ENCODE measurements around the gene SAMSN1. TPM values are rescaled to one million over a fixed set of nuclear protein-coding genes. Genes with fewer than 3 reads are reported as not detected.

SAMSN1 gene
- total RNA-seq, 1 experiment from 2014 or later = 2.8 TPM

DNA sequence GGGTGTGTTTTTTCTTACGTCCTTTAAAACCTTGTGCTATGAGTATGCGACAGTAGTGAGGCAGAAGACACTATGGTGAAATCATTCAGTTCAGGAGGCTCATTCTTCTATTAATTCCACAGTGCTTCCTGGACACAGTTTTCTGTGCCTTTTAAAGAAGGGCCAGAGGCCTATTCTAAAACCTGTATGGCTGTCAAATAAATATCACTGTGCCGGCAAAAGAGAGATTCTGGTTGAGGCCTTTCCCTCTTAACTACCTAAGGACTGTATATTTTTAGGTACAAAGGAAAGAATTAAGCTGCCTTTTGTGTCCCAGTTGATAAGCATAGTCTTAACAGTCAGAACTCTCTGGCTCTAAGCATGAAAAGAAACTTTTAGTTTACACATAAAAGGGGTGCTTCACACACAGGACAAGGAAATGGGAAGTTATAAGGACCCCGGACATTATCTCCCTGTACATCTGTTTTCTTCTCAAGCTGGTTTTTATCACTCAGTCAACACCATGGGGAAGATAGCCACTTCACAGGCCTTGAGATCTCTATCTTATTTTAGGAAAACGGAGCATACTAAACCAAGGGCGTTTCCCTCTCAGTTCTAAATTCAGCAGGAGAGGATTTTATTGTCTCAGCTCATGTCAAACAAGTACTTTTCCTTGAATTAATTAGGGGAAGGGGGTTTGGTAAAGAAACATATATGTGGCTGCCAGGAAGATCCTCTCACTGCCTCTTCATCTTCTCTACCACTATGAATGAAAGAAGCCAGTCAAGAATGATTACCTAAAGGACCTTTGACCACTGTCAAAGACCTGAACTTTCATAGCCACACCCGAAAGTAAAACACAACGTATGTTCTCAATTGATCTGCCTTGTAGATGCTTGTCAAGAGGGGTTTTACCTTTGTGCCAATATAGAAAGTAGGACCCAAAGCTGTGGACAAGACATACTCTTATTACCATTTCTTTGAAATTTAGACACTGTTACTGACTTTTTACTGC lies 91.8 kb downstream of the SAMSN1 start:
- no peak overlapping the region for H2BK20ac ChIP-seq (ENCODE audit: low read depth, low read length, poor library complexity, severe bottlenecking)
- no peaks in the 10 kb centered on the region for H3K79me1 ChIP-seq (ENCODE audit: insufficient read depth, low read depth, low read length, poor library complexity, severe bottlenecking)
- H4K8ac ChIP-seq (replicated peaks; ENCODE audit: insufficient read length, low read depth, low read length) = no peak overlapping the region
- DNase-seq = no peak
- WGBS (ENCODE audit: extremely low coverage, insufficient read length, low lambda C conversion rate) = no CpG with 5 or more reads among the region's 8 CpGs
- no peak overlapping the region for H3T11ph ChIP-seq (ENCODE audit: low read length)
- Mint-ChIP-seq H3K27me3 (ENCODE audit: low read depth) (no peaks in the 10 kb centered on the region), H3K9me3 (no peaks in the 10 kb centered on the region; a peak in 1 of 5 replicates), H3K4me3 (no peak overlapping the region), H3K4me1 (peaks cover 6 to 12% of the 10 kb centered on the region in 2 experiments), H3K36me3 (ENCODE audit: insufficient read depth in 1 of 3, low read depth in 3 of 3) (peaks cover 0 to 1% (median 0%) of the 10 kb centered on the region in 3 experiments; a peak in 3 of 7 replicates), H3K27ac (peak overlapping the region in 1 of 3 experiments; percentile 40; a peak in 1 of 7 replicates)
- no peak overlapping the region for H3K23ac ChIP-seq (ENCODE audit: insufficient read length, low read depth, low read length)
- no peak overlapping the region for H3K18ac ChIP-seq (ENCODE audit: insufficient read length, low read depth, low read length)
- H3K27me3 ChIP-seq (ENCODE audit: insufficient read depth, low read length) = no peaks in the 10 kb centered on the region
- no peak overlapping the region for H2BK5ac ChIP-seq (ENCODE audit: insufficient read length, low read length)
- H2AK5ac ChIP-seq (ENCODE audit: insufficient read length, low read length) = no peak overlapping the region
- no peak overlapping the region for H2BK12ac ChIP-seq (ENCODE audit: insufficient read length, low read depth, low read length)
- H3K56ac ChIP-seq (ENCODE audit: insufficient read length, low read depth, low read length) = no peak overlapping the region
- no peak overlapping the region for H3K4me2 ChIP-seq (ENCODE audit: insufficient read depth, insufficient read length, low read length)
- H2AFZ ChIP-seq (ENCODE audit: low read length) = no peak overlapping the region
- H4K91ac ChIP-seq (ENCODE audit: insufficient read length, low read depth, low read length) = no peak overlapping the region
- no peaks in the 10 kb centered on the region for H3K79me2 ChIP-seq (ENCODE audit: insufficient read depth, low read length)
- H3K4me1 ChIP-seq (ENCODE audit: insufficient read depth, low read length) = no peaks in the 10 kb centered on the region
- no peak overlapping the region for H4K5ac ChIP-seq (ENCODE audit: insufficient read length, low read depth, low read length)
- H3K9me3 ChIP-seq (ENCODE audit: control insufficient read depth, low read depth, low read length) = no peaks in the 10 kb centered on the region
- H4K20me1 ChIP-seq (ENCODE audit: control insufficient read depth, insufficient read depth, insufficient read length) = no peaks in the 10 kb centered on the region
- no peak overlapping the region for H2BK120ac ChIP-seq (ENCODE audit: low read depth, low read length, poor library complexity, severe bottlenecking)
- H3K23me2 ChIP-seq (ENCODE audit: insufficient read length, low read depth, low read length, poor library complexity, severe bottlenecking) = no peaks in the 10 kb centered on the region
- no peak overlapping the region for H2BK15ac ChIP-seq (ENCODE audit: low read depth, low read length)
- H3K9ac ChIP-seq (ENCODE audit: extremely low read depth, insufficient read length, low read length) = no peak overlapping the region
- no peak overlapping the region for H3K14ac ChIP-seq (ENCODE audit: insufficient read depth, low read length)
- no peak overlapping the region for H3K27ac ChIP-seq (ENCODE audit: insufficient read length, low read depth, low read length)
- H3K4ac ChIP-seq (ENCODE audit: low read depth, low read length) = no peak overlapping the region
- TF ChIP-seq, protein P1, sequence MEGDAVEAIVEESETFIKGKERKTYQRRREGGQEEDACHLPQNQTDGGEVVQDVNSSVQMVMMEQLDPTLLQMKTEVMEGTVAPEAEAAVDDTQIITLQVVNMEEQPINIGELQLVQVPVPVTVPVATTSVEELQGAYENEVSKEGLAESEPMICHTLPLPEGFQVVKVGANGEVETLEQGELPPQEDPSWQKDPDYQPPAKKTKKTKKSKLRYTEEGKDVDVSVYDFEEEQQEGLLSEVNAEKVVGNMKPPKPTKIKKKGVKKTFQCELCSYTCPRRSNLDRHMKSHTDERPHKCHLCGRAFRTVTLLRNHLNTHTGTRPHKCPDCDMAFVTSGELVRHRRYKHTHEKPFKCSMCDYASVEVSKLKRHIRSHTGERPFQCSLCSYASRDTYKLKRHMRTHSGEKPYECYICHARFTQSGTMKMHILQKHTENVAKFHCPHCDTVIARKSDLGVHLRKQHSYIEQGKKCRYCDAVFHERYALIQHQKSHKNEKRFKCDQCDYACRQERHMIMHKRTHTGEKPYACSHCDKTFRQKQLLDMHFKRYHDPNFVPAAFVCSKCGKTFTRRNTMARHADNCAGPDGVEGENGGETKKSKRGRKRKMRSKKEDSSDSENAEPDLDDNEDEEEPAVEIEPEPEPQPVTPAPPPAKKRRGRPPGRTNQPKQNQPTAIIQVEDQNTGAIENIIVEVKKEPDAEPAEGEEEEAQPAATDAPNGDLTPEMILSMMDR (conservative IDR thresholded peaks at IDR 0.05) = no peak

All from H9 (cell line).